ENCODE data around the gene TGFB1.
"Not testable (repeated sequence)": the region's sequence is repeated elsewhere in the genome, so short reads cannot be mapped to it uniquely, and the experiment has no call there.

The TGFB1 gene

GRCh38 chr19:41369769-41370168 lies 16.0 kb upstream of the TGFB1 start:
- DNase-seq (ENCODE audit: low read depth in 2 of 2), result no peak

GRCh38 chr19:41367848-41368301 lies 14.2 kb upstream of the TGFB1 start:
- DNase-seq (ENCODE audit: low read depth in 2 of 2), result no peak

- DNase-seq (ENCODE audit: low read depth in 2 of 2), result no peak
Measured at GRCh38 chr19:41366089-41366488, 12.4 kb upstream of the TGFB1 start.

- no peak for DNase-seq (ENCODE audit: low read depth in 2 of 2)
Measured at GRCh38 chr19:41364524-41365391, 11.0 kb upstream of the TGFB1 start.

- DNase-seq (ENCODE audit: low read depth in 2 of 2), result peak; percentile 97
Measured at GRCh38 chr19:41363753-41364523, 10.2 kb upstream of the TGFB1 start, which contains the start of gene B9D2. B9D2 (minus strand) TSS chr19:41364149; CDS start chr19:41363519, 630 bp downstream.

- DNase-seq (ENCODE audit: low read depth in 2 of 2), result no peak
Measured at GRCh38 chr19:41363371-41363752, 9.6 kb upstream of the TGFB1 start.

GRCh38 chr19:41362143-41362847 lies 8.6 kb upstream of the TGFB1 start:
- no peak for DNase-seq (ENCODE audit: low read depth in 2 of 2)

- DNase-seq (ENCODE audit: low read depth in 2 of 2), result no peak
Measured at GRCh38 chr19:41359741-41360140, 6.0 kb upstream of the TGFB1 start.

GRCh38 chr19:41357746-41358145 lies 4.0 kb upstream of the TGFB1 start:
- DNase-seq (ENCODE audit: low read depth in 2 of 2), result no peak

- DNase-seq (ENCODE audit: low read depth in 2 of 2), result no peak
Measured at GRCh38 chr19:41356984-41357739, 3.4 kb upstream of the TGFB1 start.

- DNase-seq (ENCODE audit: low read depth in 2 of 2), result no peak
Measured at GRCh38 chr19:41355802-41356201, 2.1 kb upstream of the TGFB1 start.

- DNase-seq (ENCODE audit: low read depth in 2 of 2), result no peak
Measured at GRCh38 chr19:41355035-41355434, 1.3 kb upstream of the TGFB1 start.

GRCh38 chr19:41354343-41354953 lies 726 bp upstream of the TGFB1 start:
- no peak for DNase-seq (ENCODE audit: low read depth in 2 of 2)

GRCh38 chr19:41352609-41353465 lies 885 bp downstream of the TGFB1 start:
- peak; percentile 64 for DNase-seq (ENCODE audit: low read depth in 2 of 2)

- no peak for DNase-seq (ENCODE audit: low read depth in 2 of 2)
Measured at GRCh38 chr19:41352279-41352608, 1.5 kb downstream of the TGFB1 start.

- DNase-seq (ENCODE audit: low read depth in 2 of 2), result peak; percentile 80 to 81
Measured at GRCh38 chr19:41351339-41352245, 2.1 kb downstream of the TGFB1 start.

GRCh38 chr19:41350735-41351338 lies 2.9 kb downstream of the TGFB1 start:
- DNase-seq (ENCODE audit: low read depth in 2 of 2), result no peak

- DNase-seq (ENCODE audit: low read depth in 2 of 2), result not testable (repeated sequence)
Measured at GRCh38 chr19:41346916-41347315, 6.8 kb downstream of the TGFB1 start.

- DNase-seq (ENCODE audit: low read depth in 2 of 2), result no peak
Measured at GRCh38 chr19:41344162-41344561, 9.6 kb downstream of the TGFB1 start.

Measured in activated CD8-positive, alpha-beta memory T cell treated with anti-CD3 and anti-CD28 coated beads for 4 hours (primary cell).